ENCODE measurements around the gene SNRPF.

GRCh38 chr12:95870897-95871296, 12.1 kb downstream of the SNRPF start:
- TF ChIP-seq, protein P1, sequence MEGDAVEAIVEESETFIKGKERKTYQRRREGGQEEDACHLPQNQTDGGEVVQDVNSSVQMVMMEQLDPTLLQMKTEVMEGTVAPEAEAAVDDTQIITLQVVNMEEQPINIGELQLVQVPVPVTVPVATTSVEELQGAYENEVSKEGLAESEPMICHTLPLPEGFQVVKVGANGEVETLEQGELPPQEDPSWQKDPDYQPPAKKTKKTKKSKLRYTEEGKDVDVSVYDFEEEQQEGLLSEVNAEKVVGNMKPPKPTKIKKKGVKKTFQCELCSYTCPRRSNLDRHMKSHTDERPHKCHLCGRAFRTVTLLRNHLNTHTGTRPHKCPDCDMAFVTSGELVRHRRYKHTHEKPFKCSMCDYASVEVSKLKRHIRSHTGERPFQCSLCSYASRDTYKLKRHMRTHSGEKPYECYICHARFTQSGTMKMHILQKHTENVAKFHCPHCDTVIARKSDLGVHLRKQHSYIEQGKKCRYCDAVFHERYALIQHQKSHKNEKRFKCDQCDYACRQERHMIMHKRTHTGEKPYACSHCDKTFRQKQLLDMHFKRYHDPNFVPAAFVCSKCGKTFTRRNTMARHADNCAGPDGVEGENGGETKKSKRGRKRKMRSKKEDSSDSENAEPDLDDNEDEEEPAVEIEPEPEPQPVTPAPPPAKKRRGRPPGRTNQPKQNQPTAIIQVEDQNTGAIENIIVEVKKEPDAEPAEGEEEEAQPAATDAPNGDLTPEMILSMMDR (IDR thresholded peaks at IDR 0.05): no peak
- TF ChIP-seq EP300 (IDR thresholded peaks at IDR 0.05): no peak
- no peak for TF ChIP-seq POLR2A (IDR thresholded peaks at IDR 0.05)
